T-helper 1 cell treated with Interleukin-12 subunit alpha and Interleukin-12 subunit beta and Interleukin-4 antibody, amounts not matched to agents 30 ng/mL and 1 ng/mL, for 36 hours (primary cell): ENCODE data around the gene PLA2G3. TPM values are rescaled to one million over a fixed set of nuclear protein-coding genes. Genes with fewer than 3 reads are reported as not detected.
"Not testable (repeated sequence)": the region's sequence is repeated elsewhere in the genome, so short reads cannot be mapped to it uniquely, and the experiment has no call there.

Experiments used
- intact Hi-C: fragments of 100-400 bp; cut with micrococcal nuclease; formaldehyde crosslinking; loops from one replicate; pipeline ENCODE4 v1.15.1; 2024
- total RNA-seq: library from RNA; stranded (reverse); gene quantifications from 2 replicates; pipeline ENCODE4 v1.2.3, GENCODE V29; 2022

The PLA2G3 gene
- total RNA-seq, 1 donor from 2014 or later = not detected

GRCh38 chr22:31124811-31125465 is 15.4 kb downstream of the PLA2G3 start:
- intact Hi-C loops = no loop called here

GRCh38 chr22:31124290-31124689 is 16.0 kb downstream of the PLA2G3 start:
- intact Hi-C loops = no loop called here

- intact Hi-C loops = no loop called here
These were observed 17.1 kb downstream of the PLA2G3 start for GRCh38 chr22:31123292-31123602.

- intact Hi-C loops = no loop called here
These were observed 17.6 kb downstream of the PLA2G3 start, which contains the start of gene INPP5J for GRCh38 chr22:31122532-31123291. TSS of gene INPP5J (plus strand) at chr22:31122966. CDS start at chr22:31123015, 49 bp downstream.

- intact Hi-C loops = no loop called here
These were observed 18.1 kb downstream of the PLA2G3 start for GRCh38 chr22:31122196-31122531.

- intact Hi-C loops = no loop called here
These were observed 18.9 kb downstream of the PLA2G3 start for GRCh38 chr22:31121403-31121802.

- intact Hi-C loops = no loop called here
These were observed 19.7 kb downstream of the PLA2G3 start for GRCh38 chr22:31120642-31121041.

GRCh38 chr22:31120230-31120629 is 20.1 kb downstream of the PLA2G3 start:
- intact Hi-C loops = no loop called here

- intact Hi-C loops = no loop called here
These were observed 21.1 kb downstream of the PLA2G3 start for GRCh38 chr22:31119026-31119717.

GRCh38 chr22:31118046-31118820 is 22.1 kb downstream of the PLA2G3 start:
- intact Hi-C loops = no loop called here

- intact Hi-C loops = not testable (repeated sequence)
These were observed 27.7 kb downstream of the PLA2G3 start for GRCh38 chr22:31112547-31113091.

GRCh38 chr22:31107894-31108218 is 32.5 kb downstream of the PLA2G3 start:
- intact Hi-C loops = loop anchor here (1.0 to 5.0 kb wide), 9 partner anchors 24 to 205 kb away; partner anchors contain the start of genes LIMK2, PLA2G3, RNF185 and TUG1

GRCh38 chr22:31107178-31107893 is 33.0 kb downstream of the PLA2G3 start, which contains the start of gene SELENOM:
TSS of gene SELENOM (minus strand) at chr22:31107568. CDS start at chr22:31107505, 63 bp downstream.
- intact Hi-C loops = loop anchor here (1.0 to 5.0 kb wide), 9 partner anchors 23 to 206 kb away; partner anchors contain the start of genes LIMK2, PLA2G3, RNF185 and TUG1

GRCh38 chr22:31106731-31107177 is 33.6 kb downstream of the PLA2G3 start:
- intact Hi-C loops = loop anchor here (1.0 to 5.0 kb wide), 9 partner anchors 22 to 207 kb away; partner anchors contain the start of genes LIMK2, PLA2G3, RNF185 and TUG1

GRCh38 chr22:31106001-31106571 is 34.2 kb downstream of the PLA2G3 start:
- intact Hi-C loops = loop anchor here (5.0 kb wide), 2 partner anchors 36 to 166 kb away; partner anchors contain the start of gene PLA2G3

GRCh38 chr22:31105282-31105929 is 34.9 kb downstream of the PLA2G3 start:
- intact Hi-C loops = loop anchor here (5.0 kb wide), 2 partner anchors 37 to 167 kb away; partner anchors contain the start of gene PLA2G3

- intact Hi-C loops = loop anchor here (5.0 kb wide), 2 partner anchors 37 to 167 kb away; partner anchors contain the start of gene PLA2G3
These were observed 35.4 kb downstream of the PLA2G3 start for GRCh38 chr22:31104869-31105268.

GRCh38 chr22:31103899-31104694 is 36.2 kb downstream of the PLA2G3 start:
- intact Hi-C loops = no loop called here
